GM19238 (cell line): Measurements from ENCODE around the gene UBE2F.

Experiments
- DNase-seq: peaks from one replicate; pipeline ENCODE4 v3.0.0; 2011; ENCODE audit warnings: low spot score; ENCODE audit not compliant: insufficient read length

The UBE2F gene, protein sequence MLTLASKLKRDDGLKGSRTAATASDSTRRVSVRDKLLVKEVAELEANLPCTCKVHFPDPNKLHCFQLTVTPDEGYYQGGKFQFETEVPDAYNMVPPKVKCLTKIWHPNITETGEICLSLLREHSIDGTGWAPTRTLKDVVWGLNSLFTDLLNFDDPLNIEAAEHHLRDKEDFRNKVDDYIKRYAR

DNA sequence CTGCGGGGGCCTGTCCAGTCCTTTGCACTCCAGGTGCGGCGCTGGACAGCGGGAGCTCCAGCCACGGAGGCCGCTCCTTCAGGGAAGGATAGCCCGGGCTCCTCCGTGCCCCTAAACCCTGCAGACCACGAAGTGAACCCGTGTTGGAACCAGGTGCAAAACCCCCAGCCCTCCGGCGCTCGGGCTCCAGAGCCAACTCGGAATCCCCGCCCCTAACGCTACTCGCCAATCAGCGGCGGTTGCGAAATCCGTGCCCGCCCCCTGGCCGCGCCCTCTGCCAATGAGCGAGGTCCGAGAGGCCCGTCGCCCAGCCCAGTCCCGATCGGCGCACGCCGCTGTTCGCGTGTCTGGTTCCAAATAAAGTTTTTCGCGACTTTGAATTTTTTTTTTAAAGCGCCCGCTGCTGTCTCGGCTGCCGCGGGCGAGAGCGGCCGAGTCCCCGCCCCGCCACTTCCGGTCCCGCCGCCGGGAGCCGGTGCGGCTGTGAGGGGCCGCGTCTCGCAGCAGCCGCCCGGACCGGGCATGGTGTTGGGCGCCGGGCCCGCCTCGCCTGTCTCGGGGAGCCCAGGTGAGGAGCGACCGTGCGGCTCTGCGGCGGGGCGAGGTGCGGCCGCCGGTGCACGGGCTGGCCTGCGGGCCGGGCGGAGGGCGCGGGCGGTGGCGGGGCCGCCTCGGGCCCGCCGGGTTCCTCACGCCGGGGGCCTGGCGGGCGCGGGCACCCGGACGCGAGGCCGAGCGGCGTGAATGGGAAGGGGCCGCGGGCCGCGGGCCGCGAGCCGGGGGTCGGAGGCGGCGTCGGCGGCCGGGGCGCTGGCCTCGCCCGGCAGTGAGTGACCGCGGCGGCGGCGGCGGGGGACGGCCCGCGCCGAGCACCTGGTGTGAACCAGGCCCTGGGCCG, at the start of gene UBE2F:
UBE2F (plus strand) TSS at position 450 of the 898 bp plus-strand sequence. CDS start 6,094 bp downstream, outside the sequence.
- DNase-seq, result peak; percentile 100

- no peak for DNase-seq
These were observed 49.0 kb upstream of the UBE2F start for GRCh38 chr2:237917696-237918374.

DNA sequence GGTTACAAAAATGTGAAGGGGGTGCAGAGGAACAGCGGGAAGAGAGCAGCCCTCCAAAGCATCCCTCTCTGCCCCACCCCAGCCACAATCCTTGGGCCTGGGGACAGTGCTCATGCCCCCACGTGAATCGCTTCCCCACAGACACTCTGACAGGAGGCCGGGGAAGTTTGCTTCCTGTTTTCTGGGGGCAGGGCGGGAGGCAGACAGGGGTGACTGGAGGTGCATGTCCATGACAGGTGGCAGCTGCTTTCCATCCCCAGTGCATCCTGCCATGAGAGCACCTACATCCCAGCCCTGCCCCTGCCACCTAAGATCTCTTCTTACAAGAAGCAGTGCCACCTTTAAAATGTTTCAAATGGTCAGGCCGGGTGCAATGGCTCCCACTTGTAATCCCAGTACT, 47.2 kb upstream of the UBE2F start:
- DNase-seq, result no peak

- DNase-seq, result no peak
These were observed 46.1 kb upstream of the UBE2F start for GRCh38 chr2:237920673-237921072.

DNA sequence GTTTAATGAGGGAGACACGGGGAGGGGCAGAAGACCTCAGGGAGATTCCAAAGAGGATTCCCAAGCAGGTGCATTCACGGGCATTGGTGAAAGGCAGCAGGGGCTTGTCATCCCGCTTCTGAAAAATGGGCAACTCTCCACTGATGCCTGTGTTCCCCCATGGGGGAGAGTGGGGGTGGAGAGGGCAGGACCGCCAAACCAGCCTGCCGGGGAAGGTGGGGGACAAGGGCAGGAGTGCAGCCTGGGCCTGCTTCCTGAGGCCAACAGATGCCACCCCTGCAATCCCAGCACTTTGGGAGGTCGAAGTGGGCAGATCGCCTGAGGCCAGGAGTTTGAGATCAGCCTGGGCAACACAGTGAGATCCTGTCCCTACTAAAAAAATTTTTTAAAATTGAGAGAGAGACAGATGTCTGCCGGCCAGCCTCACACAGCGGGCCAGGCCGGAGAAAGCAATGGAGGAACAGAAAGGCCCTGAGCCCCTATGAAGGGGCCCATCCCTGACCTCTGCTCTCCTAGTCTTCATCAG, 44.8 kb upstream of the UBE2F start:
- DNase-seq, result no peak

GRCh38 chr2:237922641-237923361, 44.0 kb upstream of the UBE2F start:
- no peak for DNase-seq

- peak; percentile 93 for DNase-seq
These were observed 43.2 kb upstream of the UBE2F start for GRCh38 chr2:237923481-237924163.

GRCh38 chr2:237924164-237924534, 42.7 kb upstream of the UBE2F start:
- DNase-seq, result no peak

DNA sequence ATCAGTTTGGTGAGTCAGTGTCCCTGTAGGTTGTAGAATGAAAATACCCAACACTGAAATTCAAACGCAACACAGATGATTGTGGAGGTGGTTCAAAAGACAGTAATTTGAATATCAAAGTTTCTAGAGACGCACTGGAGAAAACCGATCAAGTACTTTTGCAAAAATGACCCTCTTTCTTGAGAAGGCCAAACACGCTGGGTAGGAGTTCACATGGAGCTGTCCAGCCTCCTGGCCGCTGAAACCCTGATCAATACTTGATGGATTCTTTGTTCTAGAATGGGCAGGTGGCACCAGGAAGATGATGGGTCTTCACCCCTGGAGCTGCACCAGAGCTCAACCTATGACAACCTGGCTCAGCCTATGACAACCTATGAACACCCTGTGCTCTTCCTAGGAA, 39.7 kb upstream of the UBE2F start:
- no peak for DNase-seq

DNA sequence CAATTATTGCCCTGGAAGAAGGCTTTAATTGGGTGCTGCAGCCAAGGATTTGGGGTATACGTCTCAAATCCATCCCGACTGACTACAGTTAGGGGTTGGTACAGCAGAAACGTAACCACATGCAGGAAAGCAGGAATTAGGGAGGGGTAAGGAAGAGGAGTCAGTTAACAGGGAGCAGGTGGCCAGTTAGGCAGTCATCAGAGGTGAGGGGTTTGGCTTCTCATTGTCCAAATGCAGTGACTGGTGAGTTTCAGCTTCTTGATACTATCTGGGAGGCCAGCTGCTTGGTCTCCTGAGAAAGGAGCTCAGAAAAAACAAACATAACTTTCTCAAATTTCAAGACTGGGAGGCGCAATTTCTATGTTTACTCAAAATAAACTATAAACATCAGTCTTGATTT, 38.8 kb upstream of the UBE2F start:
- no peak for DNase-seq

GRCh38 chr2:237929979-237930378, 36.8 kb upstream of the UBE2F start:
- no peak for DNase-seq

DNA sequence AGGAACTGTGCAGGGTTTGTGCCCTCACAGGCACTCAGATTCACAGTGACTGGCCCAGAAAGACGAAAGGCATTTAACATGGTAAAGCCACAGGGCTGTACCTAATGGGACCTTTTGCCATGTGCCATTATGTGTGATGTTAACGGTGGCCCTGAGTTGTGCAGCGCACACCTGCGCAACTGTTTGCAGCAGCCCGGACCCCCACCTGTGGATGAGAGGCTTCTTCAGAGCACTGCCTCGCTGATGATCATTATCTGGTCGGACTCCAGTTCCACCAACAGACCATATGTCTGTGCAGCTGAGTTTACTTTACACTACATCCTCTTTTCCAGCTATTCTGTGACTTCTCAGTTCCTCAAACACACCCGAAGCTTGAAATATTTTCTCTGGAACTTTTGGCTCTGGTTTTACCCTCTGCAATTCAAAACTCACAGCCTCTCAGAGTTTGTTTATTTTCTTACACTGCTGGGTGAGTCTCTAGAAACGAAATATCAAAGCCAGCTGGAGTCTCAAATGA, 35.6 kb upstream of the UBE2F start:
- DNase-seq, result no peak

- no peak for DNase-seq
These were observed 34.1 kb upstream of the UBE2F start for GRCh38 chr2:237932731-237933131.

DNA sequence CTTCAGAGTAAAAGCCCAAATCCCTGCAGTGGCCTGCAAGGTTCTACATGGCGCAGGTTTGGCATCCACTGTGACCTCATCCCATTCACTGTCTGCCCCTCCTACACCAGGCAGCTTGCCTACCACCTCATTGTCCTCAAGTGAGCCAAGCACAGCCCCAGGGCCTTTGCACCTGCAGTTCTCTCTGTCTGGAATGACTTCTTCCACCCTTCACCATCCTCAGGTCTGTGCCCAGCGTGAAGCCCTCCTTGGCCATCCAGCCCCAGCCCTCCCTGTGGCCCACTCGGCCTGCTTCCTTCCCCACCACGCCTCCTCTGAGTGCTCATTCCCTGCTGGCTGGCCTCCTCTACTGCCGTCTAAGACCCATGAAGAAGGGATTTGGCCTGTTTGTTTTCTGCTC, 32.6 kb upstream of the UBE2F start:
- no peak for DNase-seq

- no peak for DNase-seq
These were observed 30.9 kb upstream of the UBE2F start for GRCh38 chr2:237935740-237936452.

DNA sequence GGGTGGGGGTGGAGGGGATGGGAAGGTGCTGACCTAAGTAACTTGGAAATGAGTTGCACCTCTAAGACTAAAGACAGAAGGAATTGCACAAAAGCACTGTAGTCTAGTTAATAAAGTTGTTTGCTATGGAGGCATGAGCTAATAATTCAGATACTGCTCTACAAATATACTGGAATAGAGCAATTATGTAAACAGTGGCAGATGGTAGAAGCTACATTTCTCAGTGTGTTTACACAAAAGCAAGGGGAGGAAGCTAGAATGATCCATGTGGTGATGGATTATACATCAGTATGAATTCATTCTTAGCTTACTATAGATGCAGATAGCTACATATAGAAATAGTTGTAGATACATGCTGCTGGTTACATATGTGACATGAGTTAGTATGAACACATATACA, 27.6 kb upstream of the UBE2F start:
- no peak for DNase-seq

GRCh38 chr2:237940828-237941227, 26.0 kb upstream of the UBE2F start:
- no peak for DNase-seq

GRCh38 chr2:237941239-237941638, 25.6 kb upstream of the UBE2F start:
- no peak for DNase-seq

- no peak for DNase-seq
These were observed 24.3 kb upstream of the UBE2F start for GRCh38 chr2:237942513-237942899.
